H1 (cell line): ENCODE measurements around the gene ADAMTS17. TPM values are rescaled to one million over a fixed set of nuclear protein-coding genes. Genes with fewer than 3 reads are reported as not detected.

Source experiments
- CTCF ChIA-PET: fragments of 300-600 bp; sonication (Branson Sonifier 250); formaldehyde crosslinking; loops from one replicate; lab custom pipeline; 2021; ENCODE audit not compliant: partially characterized antibody; lab: Charles Lee
- POLR2A ChIA-PET: fragments of 300-600 bp; sonication (Branson Sonifier 250); formaldehyde crosslinking; loops from one replicate; lab custom pipeline; 2021; ENCODE audit warnings: inconsistent platforms; ENCODE audit not compliant: partially characterized antibody; lab: Charles Lee
- DNase-seq, 2 experiments: peaks; one replicate each; pipeline versions ENCODE4 v3.0.0 to v3.0.0-alpha.2; 2010 to 2022; ENCODE audit warnings: low spot score in 2 of 2, low read depth in 1 of 2, mixed read lengths in 1 of 2
- FAIRE-seq: peaks from 2 replicates; lab custom pipeline; 2011; peaks lifted over from hg19 to GRCh38; lab: Jason Lieb, UNC
- H2AFZ ChIP-seq: 2 replicates; pipeline ENCODE4 v1.8.1; 2012; ENCODE audit warnings: low read length, inconsistent platforms
- H2AK5ac ChIP-seq: 2 replicates; pipeline ENCODE4 v1.6.1; 2013; ENCODE audit warnings: low read depth, low read length
- H2BK120ac ChIP-seq: replicated peaks from 2 replicates; pipeline ENCODE3; 2013; ENCODE audit warnings: low read depth, low read length, inconsistent platforms
- H2BK12ac ChIP-seq: 2 replicates; pipeline ENCODE4 v1.6.1; 2013; ENCODE audit warnings: low read depth, low read length
- H2BK15ac ChIP-seq: 2 replicates; pipeline ENCODE4 v1.6.1; 2013; ENCODE audit warnings: low read length
- H2BK20ac ChIP-seq: 2 replicates; pipeline ENCODE4 v1.6.1; 2013; ENCODE audit warnings: low read length
- H2BK5ac ChIP-seq: 2 replicates; pipeline ENCODE4 v1.6.1; 2013; ENCODE audit warnings: low read depth, low read length
- H3K14ac ChIP-seq: 2 replicates; pipeline ENCODE4 v1.6.1; 2013; ENCODE audit warnings: inconsistent platforms; ENCODE audit not compliant: insufficient read length
- H3K18ac ChIP-seq: 2 replicates; pipeline ENCODE4 v1.6.1; 2013; ENCODE audit warnings: low read length; ENCODE audit errors: extremely low read depth
- H3K23ac ChIP-seq: 2 replicates; pipeline ENCODE4 v1.6.1; 2013; ENCODE audit warnings: inconsistent platforms; ENCODE audit not compliant: insufficient read length
- H3K23me2 ChIP-seq: 2 replicates; pipeline ENCODE4 v1.6.1; 2013; ENCODE audit warnings: low read depth, low read length
- H3K27ac ChIP-seq: 2 replicates; pipeline ENCODE4 v1.6.1; 2011; ENCODE audit warnings: low read depth, low read length, inconsistent platforms
- H3K27me3 ChIP-seq, 4 experiments: replicated peaks in 1 of 4; 1 replicate in 1 of 4; 2 replicates in 3 of 4; pipeline versions ENCODE4 v1.6.1 to v1.8.1; 2011 to 2013; ENCODE audit warnings: low read length in 3 of 4, mild to moderate bottlenecking in 3 of 4, inconsistent platforms in 2 of 4, mixed read lengths in 2 of 4, moderate library complexity in 1 of 4; ENCODE audit not compliant: control insufficient read depth in 3 of 4, insufficient read depth in 3 of 4; ENCODE audit errors: extremely low read depth in 1 of 4
- H3K36me3 ChIP-seq, 4 experiments: 2 replicates each; pipeline versions ENCODE4 v1.6.1 to v1.8.1; 2011 to 2013; ENCODE audit warnings: mild to moderate bottlenecking in 4 of 4, low read length in 3 of 4, moderate library complexity in 2 of 4, control low read depth in 1 of 4, inconsistent platforms in 1 of 4; ENCODE audit not compliant: insufficient read depth in 4 of 4, control insufficient read depth in 2 of 4
- H3K4ac ChIP-seq: replicated peaks from 2 replicates; pipeline ENCODE3; 2013; ENCODE audit warnings: low read length, low read depth, mixed read lengths, inconsistent platforms; ENCODE audit not compliant: insufficient read length
- H3K4me1 ChIP-seq, 4 experiments: replicated peaks in 1 of 4; 1 replicate in 1 of 4; 2 replicates in 3 of 4; pipeline versions ENCODE4 v1.6.1 to v1.8.1; 2011 to 2013; ENCODE audit warnings: low read length in 3 of 4, inconsistent platforms in 2 of 4, mixed read lengths in 1 of 4; ENCODE audit not compliant: insufficient read depth in 4 of 4, control insufficient read depth in 3 of 4
- H3K4me2 ChIP-seq, 2 experiments: 2 replicates each; pipeline versions ENCODE4 v1.6.1 to v1.8.1; 2011 to 2013; ENCODE audit warnings: low read depth in 2 of 2, low read length in 2 of 2, control low read depth in 1 of 2, inconsistent platforms in 1 of 2, mild to moderate bottlenecking in 1 of 2; ENCODE audit not compliant: insufficient read depth in 1 of 2
- H3K4me3 ChIP-seq, 4 experiments: fragments of 200-600, 300-600 bp in 1 of 4; sonication (generic), shearing (Covaris generic), sonication (Bioruptor Twin) in 1 of 4; 2 replicates each; pipeline versions ENCODE4 v1.5.1 to v1.8.1; 2011 to 2016; ENCODE audit warnings: low read length in 4 of 4, low read depth in 3 of 4, control low read depth in 2 of 4, inconsistent platforms in 2 of 4, mild to moderate bottlenecking in 2 of 4, mixed read lengths in 1 of 4, moderate library complexity in 1 of 4; ENCODE audit not compliant: insufficient read depth in 2 of 4; ENCODE audit errors: extremely low read depth in 1 of 4
- H3K56ac ChIP-seq: replicated peaks from 2 replicates; pipeline ENCODE3; 2013; ENCODE audit warnings: low read depth, mild to moderate bottlenecking, mixed read lengths, low read length, inconsistent platforms; ENCODE audit not compliant: insufficient read length
- H3K79me1 ChIP-seq: 2 replicates; pipeline ENCODE4 v1.6.1; 2013; ENCODE audit warnings: low read depth, low read length, control low read depth
- H3K79me2 ChIP-seq, 2 experiments: 2 replicates each; pipeline versions ENCODE4 v1.6.1 to v1.8.1; 2012 to 2013; ENCODE audit warnings: low read length in 2 of 2, mild to moderate bottlenecking in 2 of 2, inconsistent platforms in 1 of 2; ENCODE audit not compliant: insufficient read depth in 2 of 2, control insufficient read depth in 1 of 2
- H3K9ac ChIP-seq, 4 experiments: replicated peaks in 1 of 4; 1 replicate in 1 of 4; 2 replicates in 3 of 4; pipeline versions ENCODE4 v1.6.1 to v1.8.1; 2011 to 2013; ENCODE audit warnings: low read depth in 3 of 4, low read length in 3 of 4, control low read depth in 2 of 4, mild to moderate bottlenecking in 2 of 4, moderate library complexity in 2 of 4, inconsistent platforms in 1 of 4; ENCODE audit errors: extremely low read depth in 1 of 4
- H3K9me3 ChIP-seq, 2 experiments: 2 replicates each; pipeline versions ENCODE4 v1.6.1 to v1.8.1; 2012 to 2013; ENCODE audit warnings: mild to moderate bottlenecking in 2 of 2, moderate library complexity in 2 of 2, control low read depth in 1 of 2, inconsistent platforms in 1 of 2, low read depth in 1 of 2, low read length in 1 of 2, mixed read lengths in 1 of 2; ENCODE audit not compliant: insufficient read depth in 2 of 2
- H4K20me1 ChIP-seq, 2 experiments: replicated peaks in 1 of 2; 2 replicates each; pipeline versions ENCODE3 to v1.8.1; 2011 to 2013; ENCODE audit warnings: inconsistent platforms in 2 of 2, low read length in 2 of 2, mild to moderate bottlenecking in 1 of 2; ENCODE audit not compliant: insufficient read depth in 2 of 2, control insufficient read depth in 1 of 2
- H4K5ac ChIP-seq: 2 replicates; pipeline ENCODE4 v1.6.1; 2013; ENCODE audit warnings: low read length, low read depth, mixed read lengths, inconsistent platforms; ENCODE audit not compliant: insufficient read length
- H4K8ac ChIP-seq: 2 replicates; pipeline ENCODE4 v1.8.0; 2013; ENCODE audit warnings: mild to moderate bottlenecking, moderate library complexity, low read length, inconsistent platforms; ENCODE audit not compliant: insufficient read depth; ENCODE audit errors: extremely low read depth
- H4K91ac ChIP-seq: replicated peaks from 2 replicates; pipeline ENCODE3; 2013; ENCODE audit warnings: low read length, mixed read lengths, inconsistent platforms; ENCODE audit not compliant: insufficient read length
- ASH2L ChIP-seq: fragments of 200-600, 300-600 bp; sonication (generic); IDR thresholded peaks from one replicate; pipeline ENCODE4 v1.7.1; 2017; ENCODE audit warnings: low read length
- ATF2 ChIP-seq: IDR thresholded peaks from 2 replicates; pipeline ENCODE4 v1.6.1; 2012; ENCODE audit warnings: low read length, inconsistent platforms
- ATF3 ChIP-seq: IDR thresholded peaks from 2 replicates; pipeline ENCODE4 v1.6.1; 2011; ENCODE audit warnings: low read depth, mild to moderate bottlenecking, low read length; ENCODE audit not compliant: insufficient read depth
- EGR1 ChIP-seq: IDR thresholded peaks from 2 replicates; pipeline ENCODE4 v1.6.1; 2011; ENCODE audit warnings: low read depth, low read length, borderline replicate concordance
- JUN ChIP-seq: IDR thresholded peaks from 2 replicates; pipeline ENCODE4 v1.6.1; 2011; ENCODE audit warnings: low read depth, mild to moderate bottlenecking, improper control_type of control experiment, low read length
- KDM4A ChIP-seq: IDR thresholded peaks from one replicate; pipeline ENCODE4 v1.7.1; 2012; ENCODE audit warnings: low read depth, mild to moderate bottlenecking, moderate library complexity, low read length, inconsistent platforms; ENCODE audit not compliant: severe bottlenecking
- KDM5A ChIP-seq: fragments of 200-600 bp; IDR thresholded peaks from 2 replicates; pipeline ENCODE4 v1.7.1; 2012; ENCODE audit warnings: mild to moderate bottlenecking, low read length, inconsistent platforms, mixed read lengths
- POLR2AphosphoS5 ChIP-seq: IDR thresholded peaks from 2 replicates; pipeline ENCODE4 v1.6.1; 2011; ENCODE audit warnings: low read depth, low read length
- POU5F1 ChIP-seq: IDR thresholded peaks from 2 replicates; pipeline ENCODE4 v1.6.1; 2011; ENCODE audit warnings: low read depth, mild to moderate bottlenecking, low read length, moderate library complexity
- RXRA ChIP-seq: IDR thresholded peaks from 2 replicates; pipeline ENCODE4 v1.6.1; 2011; ENCODE audit warnings: low read depth, mild to moderate bottlenecking, low read length, moderate library complexity; ENCODE audit not compliant: insufficient read depth
- SIN3A ChIP-seq, 2 experiments: IDR thresholded peaks in 1 of 2; conservative IDR thresholded peaks in 1 of 2; 2 replicates each; pipeline ENCODE4 v1.6.1; 2011 to 2012; ENCODE audit warnings: low read length in 2 of 2, improper control_type of control experiment in 1 of 2, low read depth in 1 of 2, mild to moderate bottlenecking in 1 of 2
- SIRT6 ChIP-seq: IDR thresholded peaks from one replicate; pipeline ENCODE4 v1.7.1; 2012; ENCODE audit warnings: low read length, inconsistent platforms
- WGBS, 2 experiments: shearing (Covaris generic) in 1 of 2; methylation state at CpG; one replicate each; pipeline versions ENCODE4 v1.1.6 to v1.1.7; 2013 to 2015; ENCODE audit warnings: low lambda C conversion rate in 2 of 2, mixed read lengths in 2 of 2, inconsistent platforms in 1 of 2, low coverage in 1 of 2, missing lambda C conversion rate in 1 of 2; ENCODE audit not compliant: insufficient replicate concordance in 2 of 2, insufficient coverage in 1 of 2, insufficient read length in 1 of 2; ENCODE audit errors: extremely low coverage in 1 of 2, missing lambda C conversion rate in 1 of 2; 5-methylcytosine and 5-hydroxymethylcytosine counted together
- polyA plus RNA-seq, 7 experiments: library from polyadenylated mRNA; depleted of rRNA in 3 of 7; stranded (reverse) in 5 of 7; unstranded in 2 of 7; fragments of >200 nt in 5 of 7; fragments of 200-250 nt in 2 of 7; gene quantifications; 1 replicate in 5 of 7; 2 replicates in 1 of 7; 4 replicates in 1 of 7; pipeline versions ENCODE4 v1.2.1 to v1.2.3, GENCODE V29; 2011 to 2013; ENCODE audit warnings: missing spikeins in 2 of 7, mixed read lengths in 2 of 7
- total RNA-seq: library from RNA; stranded (reverse); fragmentation: NEBNext Ultra II Directional; extraction: Animal tissue kit (Norgen Biotek cat#: 25700); gene quantifications from 2 replicates; pipeline ENCODE4 v1.2.1, GENCODE V29; 2021

Gene ADAMTS17
- total and polyA plus RNA-seq, 2 of the 8 experiments (the other 6 are each of a cell fraction or from before 2014, with no cell fraction given): 0.51 to 1.7 TPM

DNA sequence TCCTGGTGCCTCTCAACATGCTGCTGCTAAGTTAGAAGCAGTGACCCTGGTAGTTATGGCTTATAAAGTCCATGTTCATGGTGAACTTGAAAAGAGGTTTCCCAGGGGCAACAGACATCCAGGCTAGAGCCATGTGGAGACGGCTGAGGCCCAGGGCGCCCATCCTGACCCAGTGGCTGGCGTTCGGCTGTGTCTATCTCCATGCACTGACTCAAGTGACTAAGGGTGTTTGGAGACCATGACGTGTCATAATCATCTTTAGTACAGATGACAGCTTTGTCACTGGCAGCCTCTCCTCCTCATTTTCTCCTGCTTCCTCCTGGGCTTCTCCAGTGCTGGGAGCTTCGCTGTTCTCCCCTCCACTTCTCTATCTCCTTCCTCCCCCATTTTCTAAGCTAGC lies 321.2 kb downstream of the ADAMTS17 start:
- H3K79me2 ChIP-seq: no peaks in the 10 kb centered on the region
- ChIA-PET CTCF (interaction anchor here (0.8 to 1.9 kb wide), 4 partner anchors 12 to 112 kb away, joined by 3 to 5 read pairs (median 3); no protein-coding TSS in a partner anchor), POLR2A (interaction anchor here (1.7 kb wide), 1 partner anchor 26 kb away, joined by 5 read pairs; no protein-coding TSS in a partner anchor)
- H3K79me1 ChIP-seq: no peaks in the 10 kb centered on the region
- no peak for DNase-seq
- no peak overlapping the region for H3K9ac ChIP-seq
- 0 out of 2 replicates have a peak overlapping the region, but pooled peaks have one; percentile 62 for H2BK12ac ChIP-seq
- H3K14ac ChIP-seq: no peak overlapping the region
- H3K4me2 ChIP-seq: no peak overlapping the region
- no peaks in the 10 kb centered on the region for H3K23me2 ChIP-seq
- FAIRE-seq: no peak
- no peak overlapping the region for H3K18ac ChIP-seq
- H2AK5ac ChIP-seq: no peak overlapping the region
- peaks cover 0 to 9% (median 5%) of the 10 kb centered on the region in 4 experiments; a peak in 3 of 7 replicates for H3K4me1 ChIP-seq
- no peak overlapping the region for H3K56ac ChIP-seq
- H4K5ac ChIP-seq: no peak overlapping the region
- no peak overlapping the region for H3K4ac ChIP-seq
- H3K36me3 ChIP-seq: no peaks in the 10 kb centered on the region
- 93% methylated on average over 6 of the region's 6 CpGs; no CpG with 5 or more reads in 1 of the 2 experiments for WGBS, 2 experiments
- H3K9me3 ChIP-seq: no peaks in the 10 kb centered on the region; a peak in 1 of 4 replicates
- peak overlapping the region; percentile 83 for H2AFZ ChIP-seq
- H2BK120ac ChIP-seq: no peak overlapping the region
- no peak overlapping the region for H3K23ac ChIP-seq
- no peaks in the 10 kb centered on the region for H3K27me3 ChIP-seq
- H2BK5ac ChIP-seq: peak overlapping the region; percentile 41; the same call in 1 of the 2 replicates
- peak overlapping the region; percentile 79 for H4K8ac ChIP-seq
- H3K4me3 ChIP-seq: no peak overlapping the region
- H2BK15ac ChIP-seq: peak overlapping the region; percentile 46; the same call in 1 of the 2 replicates
- no peak overlapping the region for H3K27ac ChIP-seq
- H4K91ac ChIP-seq: no peak overlapping the region
- H2BK20ac ChIP-seq: no peak overlapping the region
- no peaks in the 10 kb centered on the region for H4K20me1 ChIP-seq
- TF ChIP-seq ATF2 (no peak), SIRT6 (no peak), JUN (no peak), KDM5A (no peak), RXRA (no peak), KDM4A (no peak), POU5F1 (no peak), SIN3A (conservative IDR thresholded peaks at IDR 0.05 in 1 of 2, IDR thresholded peaks at IDR 0.05 in 1 of 2; ENCODE audit: low read depth in 1 of 2, low read length in 2 of 2) (no peak), POLR2AphosphoS5 (no peak), ASH2L (no peak), ATF3 (no peak), EGR1 (no peak)
